ENCODE data around the gene TEX29.

Gene TEX29

DNA sequence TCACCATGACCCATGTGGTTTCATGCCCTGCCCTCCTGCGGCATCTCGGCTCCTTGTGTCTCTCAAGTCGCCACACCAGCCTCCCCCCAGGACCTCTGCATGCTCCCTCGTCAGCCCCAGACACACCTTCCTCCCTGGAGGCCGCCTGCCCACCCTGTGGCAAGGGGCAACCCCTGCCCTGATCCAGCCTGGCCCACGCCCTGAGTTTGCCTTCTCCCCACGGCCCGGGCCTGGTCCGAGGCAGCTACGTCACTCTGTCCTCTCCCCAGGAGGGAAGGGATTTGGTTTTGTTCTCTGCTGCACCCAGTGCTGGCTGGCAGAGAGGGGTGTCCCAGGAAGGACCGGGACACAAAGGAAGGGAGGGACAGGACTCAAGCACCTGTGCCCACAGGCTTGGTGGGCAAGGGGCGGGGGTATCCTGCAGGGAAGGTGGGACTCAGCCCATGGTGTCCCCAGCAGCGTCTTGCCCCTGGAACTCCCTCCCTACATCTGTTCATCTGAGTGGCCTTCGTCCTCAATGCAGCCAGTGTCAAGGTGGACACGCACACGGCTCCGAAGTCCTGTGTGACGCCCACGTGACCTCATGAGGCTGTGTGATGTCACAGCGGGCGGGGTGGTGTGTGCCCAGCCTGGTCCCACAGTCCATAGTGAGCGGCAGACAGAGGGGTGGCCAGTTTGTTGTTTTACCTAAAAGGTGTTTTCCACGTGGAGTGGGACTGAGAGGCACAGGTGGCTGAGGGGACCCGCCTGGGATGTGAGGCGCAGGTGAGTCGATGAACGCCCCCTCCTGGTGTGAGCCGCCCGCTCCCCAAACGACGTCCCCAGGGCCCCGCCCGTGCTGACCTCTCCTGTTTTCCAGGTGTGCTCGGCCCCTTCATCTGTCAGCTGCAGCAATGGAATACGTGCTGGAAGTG, at the start of gene TEX29:
Gene TEX29 (plus strand): TSS at position 645 of the 914 bp plus-strand sequence. CDS start 249 bp downstream, at position 894.
- DNase-seq = peak; percentile 8

DNA sequence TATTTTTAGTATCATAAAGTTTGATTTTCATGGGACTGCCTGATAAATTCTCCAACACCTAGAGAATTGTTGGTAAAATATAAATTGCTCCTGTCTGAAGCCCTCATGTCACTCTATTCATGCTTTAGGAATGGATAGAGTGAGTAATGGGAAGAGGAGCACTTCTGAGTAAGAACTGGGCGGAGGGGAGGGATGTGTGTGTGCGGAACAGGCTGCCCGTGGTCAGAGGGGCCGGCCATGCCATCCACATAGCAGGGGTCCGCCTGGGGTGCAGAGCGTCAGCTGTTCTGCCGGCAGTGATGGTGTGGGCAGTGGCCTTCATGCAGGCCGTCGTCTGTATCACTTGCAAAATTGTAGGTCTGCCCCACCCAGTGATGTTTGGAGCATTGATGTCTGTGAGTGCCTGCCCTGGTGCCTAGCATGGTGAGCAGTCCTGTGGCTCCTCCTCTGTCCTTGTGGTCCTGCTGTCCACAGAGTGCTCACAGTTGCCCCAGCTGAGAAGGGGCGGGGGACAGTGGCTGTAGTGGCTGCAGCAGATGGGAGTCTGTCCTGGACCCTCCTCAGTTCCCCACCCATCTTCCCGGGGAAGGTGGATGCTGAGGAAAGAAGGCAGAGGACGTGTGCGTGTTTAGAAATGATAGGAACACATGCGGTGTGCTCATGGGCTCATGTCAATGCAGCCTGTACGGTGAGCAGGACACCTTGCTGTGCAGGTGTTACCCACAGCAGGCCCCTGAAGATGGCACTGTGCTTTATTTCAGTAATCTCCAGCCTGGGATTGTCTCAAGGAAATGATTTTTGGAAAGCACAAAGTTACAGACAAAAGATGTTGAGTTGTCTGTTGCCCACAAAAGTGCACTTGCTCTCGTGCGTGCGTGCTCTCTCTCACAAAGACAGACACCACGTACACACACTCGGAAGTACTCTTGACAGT, 49.4 kb upstream of the TEX29 start:
- DNase-seq = no peak

DNA sequence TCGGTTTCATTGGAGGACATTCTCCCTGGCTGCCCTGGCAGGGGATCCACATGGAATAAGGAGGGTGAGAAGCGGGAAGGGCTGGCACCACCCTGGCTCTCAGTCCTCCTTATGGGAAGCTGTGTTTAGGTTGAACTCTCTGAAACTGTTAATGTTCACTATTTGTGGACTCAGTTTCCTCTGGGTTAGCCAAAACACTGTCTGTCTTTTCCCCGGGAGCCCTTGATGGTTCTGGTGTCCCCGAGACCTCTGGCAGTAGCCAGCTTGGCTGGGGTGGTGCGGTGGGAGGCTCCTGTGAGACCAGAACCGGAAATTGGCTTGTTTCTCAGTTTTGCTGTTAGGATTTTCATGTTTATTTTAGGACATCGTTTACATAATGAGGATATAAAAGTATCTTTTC, 48.3 kb upstream of the TEX29 start:
- DNase-seq = no peak

DNA sequence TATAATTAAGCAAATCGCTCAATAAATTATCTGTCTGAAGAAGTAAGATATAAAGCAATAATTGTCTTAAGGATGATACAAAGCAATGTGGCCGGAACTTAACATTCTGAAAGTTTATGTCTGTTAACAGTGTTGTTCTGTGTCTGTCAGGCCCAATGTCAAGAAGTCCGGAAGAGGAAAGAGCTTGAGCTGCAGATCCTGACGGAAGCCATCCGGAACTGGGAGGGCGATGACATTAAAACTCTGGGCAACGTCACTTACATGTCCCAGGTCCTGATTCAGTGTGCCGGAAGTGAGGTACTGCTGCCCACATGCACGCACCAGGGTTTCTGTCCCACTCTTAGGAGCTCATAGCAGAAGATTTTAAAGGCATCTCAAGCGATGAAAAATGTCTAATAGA, 45.1 kb upstream of the TEX29 start:
- no peak for DNase-seq

DNA sequence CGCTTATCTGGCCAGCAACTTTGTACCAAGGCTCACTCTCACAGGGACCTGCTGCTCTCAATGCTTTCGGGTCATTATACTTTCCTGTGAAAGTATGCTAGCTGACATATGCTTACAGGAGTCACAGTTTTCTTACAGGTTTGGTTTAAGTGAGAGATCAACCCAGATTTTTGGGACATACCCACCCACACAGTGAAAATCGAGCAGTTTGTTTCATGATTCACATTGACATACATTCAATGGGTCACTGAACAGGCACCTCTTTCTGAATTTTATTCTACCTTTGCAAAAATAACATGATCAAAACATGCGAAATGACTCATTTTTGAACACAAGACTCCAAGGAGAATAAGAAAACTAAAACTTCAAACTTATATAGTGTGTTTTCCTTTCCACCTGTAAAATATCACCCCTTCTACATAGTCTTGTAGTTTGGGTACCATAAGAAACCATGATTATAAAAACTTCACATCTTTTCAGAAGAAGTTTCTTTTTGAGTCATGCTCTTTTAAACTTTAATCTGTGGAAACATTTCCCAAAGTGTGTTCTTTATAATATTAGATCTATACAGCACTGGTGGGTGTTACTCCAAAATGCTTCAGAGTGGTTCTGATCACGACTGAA, 44.3 kb upstream of the TEX29 start:
- DNase-seq = no peak

DNA sequence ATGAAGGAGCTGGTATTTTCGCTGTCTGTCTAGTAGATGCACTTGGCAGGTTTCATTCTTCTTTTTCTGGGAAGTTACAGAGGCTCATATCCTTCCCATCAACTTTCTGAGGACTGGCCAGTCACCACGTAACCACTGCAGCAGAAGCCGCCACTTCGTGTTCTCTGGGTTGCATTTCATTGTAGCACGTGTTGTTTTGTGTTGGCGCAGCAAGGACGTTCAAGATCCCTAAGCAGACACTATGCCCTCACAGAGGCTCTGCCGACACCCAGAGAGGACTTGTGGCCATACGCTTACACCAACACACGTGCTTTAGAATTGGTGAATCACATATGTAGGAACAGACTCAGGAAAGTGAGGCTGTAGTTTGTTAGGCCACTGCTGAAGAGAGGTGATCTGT, 42.2 kb upstream of the TEX29 start:
- DNase-seq = no peak

DNA sequence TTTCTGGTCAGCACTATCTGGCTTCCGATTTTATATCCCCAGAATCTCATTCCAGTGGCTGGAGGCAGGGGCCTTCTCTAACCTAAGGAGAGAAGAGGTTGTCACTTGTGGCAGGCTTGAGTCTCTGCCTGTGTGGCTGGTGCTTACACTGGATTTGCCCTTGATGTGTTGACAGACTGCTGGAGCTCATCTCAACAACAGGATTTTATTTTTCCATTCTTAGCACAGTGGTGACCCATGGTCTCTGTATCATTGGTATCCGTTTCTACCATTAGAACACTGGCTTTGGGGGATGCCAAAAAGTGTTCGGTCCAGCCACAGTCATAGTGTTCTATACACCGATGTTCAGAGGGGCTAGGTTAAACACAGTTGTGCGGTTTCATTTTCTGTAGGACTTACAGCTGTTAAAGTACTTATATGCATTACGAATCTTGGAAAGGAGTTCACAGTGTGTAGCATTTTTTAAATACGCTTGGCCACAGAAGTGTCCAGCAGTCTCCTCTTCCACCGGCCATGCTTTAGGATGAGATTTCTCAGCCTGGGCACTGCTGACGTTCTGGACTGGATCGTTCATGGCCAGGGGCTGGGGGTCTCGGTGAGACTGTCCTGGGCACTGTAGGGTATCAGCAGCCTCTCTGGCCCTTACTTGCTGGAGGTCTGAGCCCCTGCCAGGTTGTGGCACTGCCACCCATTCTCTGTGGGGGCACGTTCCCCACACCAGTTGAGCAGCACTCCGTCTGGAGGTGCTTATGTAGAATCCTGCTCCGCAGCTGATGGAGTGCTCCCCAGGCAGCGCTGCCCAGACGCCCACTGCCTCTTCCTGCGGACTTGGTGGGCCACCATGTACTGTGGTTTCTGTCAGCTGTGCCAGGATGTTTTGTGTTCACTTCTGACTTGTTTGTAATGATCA, 41.4 kb upstream of the TEX29 start:
- no peak for DNase-seq

DNA sequence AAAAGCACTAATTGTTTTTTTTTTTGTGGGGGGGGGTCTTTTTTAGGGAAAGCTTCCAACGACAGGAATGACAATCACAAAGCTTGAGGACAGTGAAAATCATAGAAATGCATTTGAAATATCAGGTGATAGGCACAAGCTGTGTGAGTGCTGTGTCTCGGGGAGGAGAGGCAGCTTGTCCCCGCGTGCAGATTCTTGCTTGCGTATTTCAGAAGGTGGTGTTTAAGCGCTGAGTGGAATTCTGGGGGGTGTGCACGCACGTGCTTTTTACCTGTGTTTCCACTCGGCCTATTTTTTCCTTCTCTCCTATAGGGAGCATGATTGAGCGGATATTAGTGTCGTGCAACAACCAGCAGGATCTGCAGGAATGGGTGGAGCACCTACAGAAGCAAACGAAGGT, 40.2 kb upstream of the TEX29 start:
- DNase-seq = no peak

DNA sequence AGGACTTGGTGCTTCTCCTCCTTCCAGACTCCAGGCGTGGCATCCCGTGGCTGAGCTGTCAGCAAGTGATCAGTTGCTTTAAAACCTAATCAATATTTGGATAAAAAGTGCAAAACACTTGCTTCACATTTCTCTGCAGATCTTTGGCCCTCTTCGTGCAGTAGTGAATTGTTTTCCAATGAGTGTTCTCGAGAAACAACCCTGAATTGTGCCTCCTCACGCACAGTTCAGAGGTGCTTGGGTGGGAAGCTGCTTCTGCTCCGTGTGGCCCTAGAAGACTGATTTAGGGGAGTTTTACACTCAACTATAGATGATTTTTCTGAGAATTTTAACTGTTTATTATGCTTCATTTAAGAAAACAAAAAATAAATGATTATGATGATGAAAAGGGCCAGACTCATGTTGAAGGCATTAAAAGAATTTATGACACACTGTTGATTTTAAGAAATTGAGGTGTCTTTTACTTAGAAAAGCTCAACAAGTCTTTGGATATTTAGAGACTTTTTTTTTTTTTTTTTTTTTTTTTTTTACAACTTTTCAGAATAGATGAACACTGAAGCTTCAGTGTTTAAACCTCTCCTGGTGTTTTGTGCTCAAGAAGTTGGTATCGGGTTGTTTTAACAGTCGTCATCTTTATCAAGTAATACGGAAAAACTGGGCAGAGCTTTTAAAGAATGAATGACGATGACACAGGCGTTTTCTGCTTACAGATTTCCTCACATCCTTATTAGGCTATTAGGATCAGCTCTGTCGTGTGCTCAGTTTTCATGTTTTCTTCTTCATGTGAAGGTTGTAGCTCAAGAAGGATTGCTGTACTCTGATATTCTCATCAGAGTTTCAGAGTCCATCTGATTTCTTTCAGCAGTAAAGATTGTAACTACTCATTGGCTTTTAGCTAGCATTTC, 39.5 kb upstream of the TEX29 start:
- no peak for DNase-seq

DNA sequence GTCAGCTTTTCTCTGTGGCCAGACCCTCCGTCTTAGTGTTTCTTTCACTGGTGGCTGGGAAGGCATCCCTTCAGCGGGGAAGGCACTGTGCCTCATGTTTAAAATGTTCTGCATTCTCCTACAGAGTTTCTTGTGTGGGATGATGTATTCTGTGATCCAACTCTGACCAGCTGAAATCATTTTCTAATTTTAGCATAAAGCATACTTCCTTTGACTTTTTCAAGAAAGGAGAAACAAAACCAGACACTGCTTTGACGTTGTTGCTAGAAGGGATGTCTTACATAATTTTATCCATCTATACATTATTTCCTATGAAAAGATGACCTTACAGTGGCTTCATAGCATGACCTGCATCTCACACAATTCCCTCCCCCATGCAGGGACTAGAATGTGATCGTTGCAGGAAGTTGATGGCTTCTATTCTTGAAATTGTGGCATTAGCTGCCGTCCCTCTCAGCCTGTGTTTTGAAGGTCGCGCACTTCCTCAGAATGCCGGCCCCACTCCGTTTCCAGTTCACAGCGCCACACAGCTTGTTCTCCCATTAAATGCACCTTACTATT, 38.6 kb upstream of the TEX29 start:
- no peak for DNase-seq

DNA sequence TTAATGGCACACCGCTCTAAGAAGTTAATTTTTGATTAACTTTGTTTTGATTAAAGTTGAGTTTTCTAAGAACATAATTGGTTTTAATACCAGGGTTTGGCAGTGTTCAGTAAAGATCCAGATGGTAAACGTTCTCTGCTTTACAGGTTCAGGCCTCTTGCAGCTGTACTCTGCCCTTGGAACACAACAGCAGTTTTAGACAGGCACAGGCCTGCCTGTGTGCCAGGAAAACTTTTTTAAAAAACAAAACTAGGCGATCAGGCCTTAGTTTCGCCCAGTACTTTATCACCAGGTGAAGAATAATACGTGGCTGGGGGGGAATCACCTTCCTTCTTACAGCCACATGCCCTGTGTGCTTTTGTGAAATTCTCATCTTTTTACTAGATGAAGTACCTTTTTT, 38.0 kb upstream of the TEX29 start:
- DNase-seq = no peak

DNA sequence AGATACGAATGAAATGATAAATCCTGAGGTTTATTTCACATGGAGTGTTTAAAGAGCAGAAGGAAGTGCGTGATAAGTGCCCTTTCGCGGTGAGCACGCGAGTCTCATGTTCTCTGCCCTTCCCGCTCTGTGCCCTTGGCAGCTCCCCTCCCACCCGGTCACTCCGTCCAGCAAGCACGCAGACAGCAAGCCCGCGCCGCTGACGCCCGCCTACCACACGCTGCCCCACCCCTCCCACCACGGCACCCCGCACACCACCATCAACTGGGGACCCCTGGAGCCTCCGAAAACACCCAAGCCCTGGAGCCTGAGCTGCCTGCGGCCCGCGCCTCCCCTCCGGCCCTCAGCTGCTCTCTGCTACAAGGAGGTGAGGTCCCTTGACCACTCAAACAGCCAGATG, 37.4 kb upstream of the TEX29 start:
- no peak for DNase-seq

DNA sequence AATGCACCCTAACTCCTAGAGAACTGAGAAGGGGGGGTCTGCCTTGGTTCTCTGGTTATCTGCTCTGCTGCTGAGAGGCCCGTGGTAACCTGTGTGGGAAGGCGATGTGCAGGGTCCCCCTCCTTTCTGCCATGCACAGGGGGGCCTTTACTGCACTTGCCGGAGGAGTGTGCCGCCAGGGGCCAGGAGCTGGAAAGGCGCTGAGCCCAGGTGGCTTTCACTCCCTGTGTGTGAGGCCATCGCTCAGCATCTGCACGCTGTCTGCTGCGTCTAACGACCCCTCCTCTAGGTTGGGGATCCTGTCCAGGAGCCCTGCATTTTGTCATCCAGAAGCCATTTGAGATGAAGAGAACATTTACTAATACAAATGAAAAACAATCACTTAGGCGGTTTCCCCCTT, 37.0 kb upstream of the TEX29 start:
- DNase-seq = no peak

DNA sequence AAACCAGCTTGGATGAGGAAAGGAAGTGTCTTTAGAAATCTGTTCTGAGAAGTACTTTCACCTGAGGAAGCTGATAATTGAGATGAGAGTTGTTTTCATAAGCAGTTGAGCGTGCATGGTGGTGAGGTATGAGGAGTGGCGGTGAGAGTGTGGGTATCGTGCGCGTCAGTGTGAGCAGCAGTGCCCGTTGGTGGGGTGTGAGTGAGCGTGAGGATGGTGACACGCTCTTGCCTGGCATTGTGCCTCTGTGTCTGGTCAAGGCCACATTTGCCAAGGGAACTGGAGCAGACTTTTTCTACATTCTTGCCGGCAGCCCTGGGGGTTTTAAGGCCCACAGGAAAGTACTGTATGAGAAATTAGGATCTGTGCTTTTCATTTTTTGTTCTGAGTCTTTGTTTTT, 36.5 kb upstream of the TEX29 start:
- DNase-seq = no peak

DNA sequence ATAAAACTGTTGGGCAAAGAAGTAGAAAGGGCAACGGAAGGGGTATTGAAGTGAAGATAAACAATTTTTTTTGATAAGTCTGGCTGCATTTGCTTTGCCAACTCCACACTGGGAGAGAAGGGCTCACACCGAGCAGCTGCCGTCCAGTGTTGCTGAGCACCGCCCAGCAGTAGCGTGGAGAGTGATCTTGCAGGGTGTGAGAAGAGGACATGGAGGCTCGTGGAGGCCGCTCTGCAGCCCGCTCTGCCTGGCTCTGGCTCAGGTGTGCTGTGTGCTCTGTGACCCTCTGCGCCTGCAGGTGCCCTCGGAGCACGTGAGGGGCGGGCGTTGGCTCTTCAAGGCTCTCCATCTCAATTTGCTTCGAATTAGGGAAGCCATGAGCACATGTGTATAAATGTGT, 35.9 kb upstream of the TEX29 start:
- no peak for DNase-seq

DNA sequence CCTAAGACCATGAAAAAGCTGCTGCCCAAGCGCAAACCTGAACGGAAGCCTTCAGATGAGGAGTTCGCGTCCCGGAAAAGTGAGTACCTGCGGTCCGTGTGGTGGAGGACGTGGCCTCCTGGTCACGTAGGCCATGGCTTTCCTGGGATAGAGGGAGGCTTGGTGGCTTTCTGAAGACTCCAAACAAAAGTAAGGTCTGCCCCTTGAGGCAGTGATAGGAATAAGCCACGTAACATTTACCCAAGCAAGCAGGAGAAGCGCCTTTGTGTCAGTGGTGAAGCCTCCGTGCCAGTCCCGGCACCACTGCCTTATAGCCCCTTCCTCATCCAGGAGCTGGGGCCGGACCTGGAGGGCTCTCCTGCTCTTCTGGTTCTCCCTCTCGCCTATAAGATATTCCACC, 34.3 kb upstream of the TEX29 start:
- DNase-seq = no peak

DNA sequence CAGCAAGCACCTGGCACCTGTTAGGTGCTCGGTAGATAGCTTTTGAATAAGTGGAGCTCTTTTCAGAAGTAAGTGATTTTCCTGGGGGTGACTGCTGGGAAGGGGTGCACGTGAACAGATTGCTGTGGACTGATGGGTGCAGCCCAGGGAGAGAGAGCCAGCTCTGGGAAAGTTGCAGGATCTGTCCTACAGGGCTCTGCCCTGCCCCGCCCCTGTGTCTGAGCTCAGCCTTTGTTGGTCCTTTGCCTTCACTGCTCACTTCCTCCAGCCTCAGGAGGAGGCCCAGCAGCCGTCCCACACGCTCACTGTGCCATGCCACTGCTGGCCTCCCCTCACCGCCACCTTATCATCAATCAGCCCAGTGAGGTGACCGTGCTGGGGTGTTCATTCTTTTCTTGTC, 33.7 kb upstream of the TEX29 start:
- no peak for DNase-seq

DNA sequence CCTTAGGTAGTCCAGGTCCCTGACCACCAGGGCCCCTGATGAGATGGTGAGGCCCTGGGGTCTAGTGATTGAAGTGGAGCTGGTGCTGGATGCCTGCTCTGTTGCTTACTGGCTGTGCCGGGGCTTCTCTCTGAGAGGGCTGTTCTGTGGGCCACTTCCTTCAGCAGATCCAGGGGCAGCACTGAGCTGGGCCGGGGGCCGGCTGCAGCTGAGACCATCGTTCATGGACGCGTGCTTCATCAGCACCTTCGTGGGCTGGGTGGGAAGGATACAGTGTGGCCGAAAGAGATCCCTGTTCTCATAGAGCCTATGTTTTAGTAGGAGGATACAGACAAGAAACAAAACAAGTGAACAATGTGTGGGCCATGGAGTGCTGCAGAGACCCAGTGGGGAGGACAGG, 33.2 kb upstream of the TEX29 start:
- no peak for DNase-seq

DNA sequence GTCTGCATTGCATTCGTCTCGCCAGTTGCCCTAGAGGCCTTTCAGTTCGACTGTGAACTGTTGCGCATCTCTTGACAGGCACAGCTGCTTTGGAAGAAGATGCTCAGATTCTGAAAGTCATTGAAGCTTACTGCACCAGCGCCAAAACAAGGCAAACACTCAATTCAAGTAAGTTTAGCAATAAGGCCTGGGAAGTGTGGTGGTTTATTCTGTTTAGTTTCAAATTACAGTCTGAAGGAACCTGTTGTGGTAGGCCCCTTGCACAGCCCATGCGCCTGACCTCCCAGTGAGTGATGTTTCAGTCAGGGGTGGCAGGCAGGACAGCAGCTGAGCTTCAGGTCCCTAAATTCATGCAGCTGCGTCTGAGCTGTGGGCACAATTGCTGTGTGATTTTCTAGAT, 32.2 kb upstream of the TEX29 start:
- DNase-seq = no peak

DNA sequence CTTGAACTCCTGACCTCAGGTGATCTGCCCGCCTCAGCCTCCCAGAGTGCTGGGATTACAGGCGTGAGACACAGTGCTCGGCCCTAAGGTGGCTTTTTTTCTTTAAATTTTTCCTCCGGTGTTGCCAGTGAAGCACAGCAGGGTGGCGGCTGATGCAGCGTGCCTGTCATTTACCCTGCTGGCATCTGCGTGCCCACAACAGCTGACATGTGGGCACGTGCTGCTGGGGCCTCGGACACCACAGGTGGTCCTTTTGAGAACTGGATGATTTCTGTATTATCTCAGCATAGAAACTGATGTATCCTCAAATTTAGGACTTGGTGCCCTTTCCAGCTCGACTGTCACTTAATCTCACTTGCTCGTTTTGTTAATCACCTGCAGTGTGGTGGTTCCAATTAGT, 31.2 kb upstream of the TEX29 start:
- DNase-seq = no peak

DNA sequence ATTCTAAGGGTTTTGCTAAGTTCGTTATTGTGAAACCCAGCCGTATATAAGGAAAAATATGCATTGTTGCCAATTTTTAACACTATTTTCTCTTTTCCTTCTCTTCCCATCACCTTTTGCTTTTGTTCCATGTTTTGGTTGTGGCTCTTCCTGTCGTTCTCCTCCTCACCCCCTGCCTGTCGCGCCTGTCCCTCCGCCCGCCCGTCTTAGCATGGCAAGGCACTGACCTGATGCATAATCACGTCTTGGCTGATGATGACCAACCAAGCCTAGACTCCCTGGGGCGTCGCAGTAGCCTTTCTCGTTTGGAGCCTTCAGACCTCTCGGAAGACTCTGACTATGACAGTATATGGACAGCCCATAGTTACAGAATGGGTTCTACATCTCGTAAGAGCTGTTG, 28.5 kb upstream of the TEX29 start:
- DNase-seq = no peak

Data from DMS53 (cell line).